ENCODE measurements around the gene AKR7A3. TPM values are rescaled to one million over a fixed set of nuclear protein-coding genes. Genes with fewer than 3 reads are reported as not detected.

Gene AKR7A3
- total and polyA plus RNA-seq, 8 donors, result 24.0 to 510 (median 145) TPM

DNA sequence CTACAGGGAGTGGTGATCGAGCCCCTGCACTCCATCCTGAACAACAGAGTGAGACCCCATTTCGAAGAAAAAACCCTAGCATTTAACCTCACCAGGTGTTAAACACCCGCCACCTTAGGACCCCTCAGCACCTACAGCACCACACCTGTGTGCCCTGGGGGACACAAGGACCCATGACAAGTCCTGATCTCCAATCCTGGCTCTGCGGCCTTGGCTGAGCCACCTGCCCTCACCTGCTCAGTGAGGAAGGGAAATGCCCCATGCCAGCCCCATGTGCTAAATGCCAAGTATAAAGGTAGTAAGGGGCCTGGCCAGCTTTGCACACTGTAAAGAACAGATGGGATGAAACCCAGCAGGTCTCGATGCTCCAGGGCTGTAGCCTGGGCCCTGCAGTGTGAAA is 25.8 kb downstream of the AKR7A3 start:
- Histone ChIP-seq H3K9me3 (no peaks in the 10 kb centered on the region), H3K4me1 (peaks cover 0 to 9% (median 2%) of the 10 kb centered on the region in 4 donors), H3K36me3 (peaks cover 34 to 77% (median 48%) of the 10 kb centered on the region in 4 donors), H3K27ac (no peak overlapping the region), H3K27me3 (no peaks in the 10 kb centered on the region), H3K4me3 (no peak overlapping the region)
- TF ChIP-seq EP300 (IDR thresholded peaks at IDR 0.05) (no peak), POLR2AphosphoS5 (IDR thresholded peaks at IDR 0.05) (no peak), POLR2A (IDR thresholded peaks at IDR 0.05) (no peak), CTCF (IDR thresholded peaks at IDR 0.05) (no peak)
- DNase-seq, result no peak
- intact Hi-C loops (cut with DNase I; ENCODE audit: low total_unique reads), result no loop called here
- WGBS, 5 donors, result 80 to 93% (median 90%) methylated on average over 5 of the region's 5 CpGs

- TF ChIP-seq POLR2A (IDR thresholded peaks at IDR 0.05), result no peak
- TF ChIP-seq CTCF (IDR thresholded peaks at IDR 0.05), result no peak
- no peak for TF ChIP-seq POLR2AphosphoS5 (IDR thresholded peaks at IDR 0.05)
- TF ChIP-seq EP300 (IDR thresholded peaks at IDR 0.05), result no peak
- no peak for DNase-seq
- H3K27ac ChIP-seq, result no peak overlapping the region
- no peaks in the 10 kb centered on the region for H3K27me3 ChIP-seq
- intact Hi-C loops (cut with DNase I; ENCODE audit: low total_unique reads), result no loop called here
- WGBS, 5 donors, result 74 to 84% (median 84%) methylated on average over 5 of the region's 5 CpGs
- no peaks in the 10 kb centered on the region for H3K9me3 ChIP-seq
- no peak overlapping the region for H3K4me3 ChIP-seq
- peaks cover 0 to 9% (median 2%) of the 10 kb centered on the region in 4 donors for H3K4me1 ChIP-seq
- H3K36me3 ChIP-seq, result peaks cover 41 to 81% (median 54%) of the 10 kb centered on the region in 4 donors
These were observed 26.5 kb downstream of the AKR7A3 start for GRCh38 chr1:19262047-19262446.

GRCh38 chr1:19260211-19261138 is 28.1 kb downstream of the AKR7A3 start:
- no peaks in the 10 kb centered on the region for H3K9me3 ChIP-seq
- peaks cover 46 to 81% (median 57%) of the 10 kb centered on the region in 4 donors for H3K36me3 ChIP-seq
- TF ChIP-seq CTCF (IDR thresholded peaks at IDR 0.05), result no peak
- TF ChIP-seq POLR2AphosphoS5 (IDR thresholded peaks at IDR 0.05), result peak in 1 of 3 donors; percentile 38
- 67 to 70% (median 68%) methylated on average over 20 to 21 of the region's 21 CpGs for WGBS, 5 donors
- H3K4me1 ChIP-seq, result peaks cover 0 to 9% (median 2%) of the 10 kb centered on the region in 4 donors
- peak overlapping the region; percentile 25 to 57 (median 38) for H3K27ac ChIP-seq
- peak; percentile 32 to 50 for DNase-seq
- intact Hi-C loops (cut with DNase I; ENCODE audit: low total_unique reads), result no loop called here
- no peaks in the 10 kb centered on the region for H3K27me3 ChIP-seq
- H3K4me3 ChIP-seq, result no peak overlapping the region

DNA sequence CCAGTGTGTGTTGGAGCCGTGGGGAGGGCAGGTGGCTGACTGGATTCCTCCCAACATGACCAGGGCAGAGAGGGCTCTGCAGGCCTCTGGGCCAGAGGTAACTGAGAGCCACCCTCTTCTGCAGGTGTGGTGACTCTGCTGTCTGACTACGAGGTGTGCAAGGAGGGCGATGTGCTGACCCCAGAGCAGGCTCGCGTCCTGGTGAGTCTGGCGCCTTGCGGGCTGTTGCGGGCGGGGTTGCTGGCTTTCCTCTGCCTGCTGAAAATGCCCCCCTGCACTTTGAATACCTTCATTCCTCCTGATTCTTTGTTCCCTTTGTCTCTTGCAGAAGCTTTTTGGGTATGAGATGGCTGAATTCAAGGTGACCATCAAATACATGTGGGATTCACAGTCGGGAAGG is 30.2 kb downstream of the AKR7A3 start:
- Histone ChIP-seq H3K9me3 (no peaks in the 10 kb centered on the region), H3K36me3 (peaks cover 46 to 83% (median 64%) of the 10 kb centered on the region in 4 donors), H3K27ac (no peak overlapping the region), H3K4me3 (no peak overlapping the region), H3K4me1 (peaks cover 5 to 19% (median 12%) of the 10 kb centered on the region in 4 donors), H3K27me3 (no peaks in the 10 kb centered on the region)
- TF ChIP-seq POLR2A (IDR thresholded peaks at IDR 0.05) (no peak), EP300 (IDR thresholded peaks at IDR 0.05) (no peak), POLR2AphosphoS5 (IDR thresholded peaks at IDR 0.05) (no peak), CTCF (IDR thresholded peaks at IDR 0.05) (no peak)
- intact Hi-C loops (cut with DNase I; ENCODE audit: low total_unique reads), result no loop called here
- no peak for DNase-seq
- 90 to 93% (median 92%) methylated on average over 2 to 10 of the region's 10 CpGs for WGBS, 5 donors
